Panc1 (cell line): ENCODE data around the gene DAO. TPM values are rescaled to one million over a fixed set of nuclear protein-coding genes. Genes with fewer than 3 reads are reported as not detected.
"Not testable (repeated sequence)": the region's sequence is repeated elsewhere in the genome, so short reads cannot be mapped to it uniquely, and the experiment has no call there.

Experiments
- ATAC-seq: fragments of 200-7000 bp; cut with Tn5 transposase; 2 replicates; pipeline ENCODE4 v1.9.1; 2020; ENCODE audit warnings: mild to moderate bottlenecking, moderate library complexity
- BruUV-seq: library from RNA; stranded (reverse); fragments of 400-500 nt; replicated peaks from 2 replicates; lab custom pipeline; 2021; lab: Mats Ljungman, UMichigan
- CTCF ChIA-PET: fragments of 300-600 bp; sonication (Branson Sonifier 250); formaldehyde crosslinking; loops from one replicate; lab custom pipeline; 2022; ENCODE audit warnings: antibody characterized with exemption; lab: Charles Lee
- POLR2A ChIA-PET: fragments of 300-600 bp; sonication (Branson Sonifier 250); formaldehyde crosslinking; loops from one replicate; lab custom pipeline; 2022; ENCODE audit warnings: antibody characterized with exemption; lab: Charles Lee
- DNase-seq: peaks from one replicate; pipeline ENCODE4 v3.0.0-alpha.2; 2010; ENCODE audit warnings: low read depth, low spot score
- H3K27ac ChIP-seq: 2 replicates; pipeline ENCODE4 v1.5.1; 2011; ENCODE audit warnings: mild to moderate bottlenecking, low read length, inconsistent platforms
- H3K27me3 ChIP-seq: fragments of 200-500 bp; sonication (Bioruptor generic); 2 replicates; pipeline ENCODE4 v1.6.0; 2014; ENCODE audit warnings: low read length, inconsistent platforms; ENCODE audit not compliant: control insufficient read depth, insufficient read depth
- H3K36me3 ChIP-seq: fragments of 200-500 bp; sonication (Bioruptor generic); 2 replicates; pipeline ENCODE4 v1.5.1; 2014; ENCODE audit warnings: inconsistent platforms, mild to moderate bottlenecking, low read length, moderate library complexity; ENCODE audit not compliant: control insufficient read depth, insufficient read depth
- H3K4me1 ChIP-seq: 2 replicates; pipeline ENCODE4 v1.5.1; 2011; ENCODE audit warnings: inconsistent platforms, mild to moderate bottlenecking, low read length, moderate library complexity; ENCODE audit not compliant: control insufficient read depth, insufficient read depth
- H3K4me3 ChIP-seq, 2 experiments: 2 replicates each; pipeline ENCODE4 v1.5.1; 2011 to 2012; ENCODE audit warnings: low read depth in 2 of 2, low read length in 2 of 2, mild to moderate bottlenecking in 2 of 2, inconsistent platforms in 1 of 2, moderate library complexity in 1 of 2
- H3K9me3 ChIP-seq: fragments of 200-500 bp; sonication (Bioruptor generic); 2 replicates; pipeline ENCODE4 v1.5.1; 2014; ENCODE audit warnings: low read depth, mild to moderate bottlenecking, inconsistent platforms, low read length, moderate library complexity; ENCODE audit not compliant: control insufficient read depth, insufficient read depth
- POLR2AphosphoS5 ChIP-seq: IDR thresholded peaks from 2 replicates; pipeline ENCODE4 v1.6.1; 2012; ENCODE audit warnings: mild to moderate bottlenecking, low read depth, low read length, moderate library complexity
- SIN3A ChIP-seq: IDR thresholded peaks from 2 replicates; pipeline ENCODE4 v1.6.1; 2012; ENCODE audit warnings: low read depth, mild to moderate bottlenecking, low read length, moderate library complexity, borderline replicate concordance; ENCODE audit not compliant: insufficient read depth
- TCF7L2 ChIP-seq: IDR thresholded peaks from 2 replicates; pipeline ENCODE4 v1.6.1; 2011; ENCODE audit warnings: mild to moderate bottlenecking, low read depth, low read length, inconsistent platforms
- in situ Hi-C: cut with HindIII; loops from 2 replicates; pipeline ENCODE4 v1.10.0; 2016; ENCODE audit warnings: low sequenced_read_pairs, low pct_unique_long_range_greater_than_20kb
- intact Hi-C: fragments of 100-400 bp; cut with micrococcal nuclease; formaldehyde crosslinking; loops from one replicate; pipeline ENCODE4 v1.10.0; 2022; ENCODE audit not compliant: unreplicated experiment
- total RNA-seq: library from RNA; stranded (reverse); gene quantifications from one replicate; pipeline ENCODE4 v1.2.1, GENCODE V29; 2021; ENCODE audit not compliant: unreplicated experiment
- TF ChIP-seq, protein P1 (sequence below): fragments of 450-650 bp; IDR thresholded peaks from 2 replicates; pipeline ENCODE4 v1.5.1; 2017; ENCODE audit warnings: mild to moderate bottlenecking
- TF ChIP-seq, protein P2 (sequence below), 2 experiments: IDR thresholded peaks; 2 replicates each; pipeline ENCODE4 v1.6.1; 2011 to 2012; ENCODE audit warnings: low read depth in 2 of 2, control low read depth in 1 of 2, low read length in 1 of 2, mild to moderate bottlenecking in 1 of 2, moderate library complexity in 1 of 2; ENCODE audit not compliant: insufficient read depth in 1 of 2

DAO gene
- total RNA-seq, 1 experiment from 2014 or later: not detected

DNA sequence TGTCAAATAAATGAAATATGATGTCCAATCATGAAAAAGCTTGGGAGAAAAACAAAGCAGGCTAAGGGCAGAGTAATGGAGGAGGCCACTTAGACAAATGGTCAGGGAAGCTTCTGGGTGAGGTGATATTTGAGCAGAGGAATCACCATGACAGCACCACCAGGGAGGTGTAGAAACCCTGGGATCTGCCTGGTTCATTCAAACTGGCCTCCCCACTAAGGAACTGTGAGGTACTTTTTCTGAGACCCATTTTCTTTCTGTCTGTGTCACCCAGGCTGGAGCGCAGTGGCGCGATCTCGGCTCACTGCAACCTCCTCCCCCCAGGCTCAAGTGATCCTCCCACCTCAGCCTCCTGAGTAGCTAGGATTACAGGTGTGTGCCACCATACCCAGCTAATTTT lies 14.7 kb upstream of the DAO start:
- ChIA-PET CTCF (no interaction called here), POLR2A (no interaction called here)
- DNase-seq (no peak), ATAC-seq (no peak)
- in situ Hi-C loops: no loop called here
- TF ChIP-seq, protein P1, sequence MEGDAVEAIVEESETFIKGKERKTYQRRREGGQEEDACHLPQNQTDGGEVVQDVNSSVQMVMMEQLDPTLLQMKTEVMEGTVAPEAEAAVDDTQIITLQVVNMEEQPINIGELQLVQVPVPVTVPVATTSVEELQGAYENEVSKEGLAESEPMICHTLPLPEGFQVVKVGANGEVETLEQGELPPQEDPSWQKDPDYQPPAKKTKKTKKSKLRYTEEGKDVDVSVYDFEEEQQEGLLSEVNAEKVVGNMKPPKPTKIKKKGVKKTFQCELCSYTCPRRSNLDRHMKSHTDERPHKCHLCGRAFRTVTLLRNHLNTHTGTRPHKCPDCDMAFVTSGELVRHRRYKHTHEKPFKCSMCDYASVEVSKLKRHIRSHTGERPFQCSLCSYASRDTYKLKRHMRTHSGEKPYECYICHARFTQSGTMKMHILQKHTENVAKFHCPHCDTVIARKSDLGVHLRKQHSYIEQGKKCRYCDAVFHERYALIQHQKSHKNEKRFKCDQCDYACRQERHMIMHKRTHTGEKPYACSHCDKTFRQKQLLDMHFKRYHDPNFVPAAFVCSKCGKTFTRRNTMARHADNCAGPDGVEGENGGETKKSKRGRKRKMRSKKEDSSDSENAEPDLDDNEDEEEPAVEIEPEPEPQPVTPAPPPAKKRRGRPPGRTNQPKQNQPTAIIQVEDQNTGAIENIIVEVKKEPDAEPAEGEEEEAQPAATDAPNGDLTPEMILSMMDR: no peak
- TF ChIP-seq, protein P2, sequence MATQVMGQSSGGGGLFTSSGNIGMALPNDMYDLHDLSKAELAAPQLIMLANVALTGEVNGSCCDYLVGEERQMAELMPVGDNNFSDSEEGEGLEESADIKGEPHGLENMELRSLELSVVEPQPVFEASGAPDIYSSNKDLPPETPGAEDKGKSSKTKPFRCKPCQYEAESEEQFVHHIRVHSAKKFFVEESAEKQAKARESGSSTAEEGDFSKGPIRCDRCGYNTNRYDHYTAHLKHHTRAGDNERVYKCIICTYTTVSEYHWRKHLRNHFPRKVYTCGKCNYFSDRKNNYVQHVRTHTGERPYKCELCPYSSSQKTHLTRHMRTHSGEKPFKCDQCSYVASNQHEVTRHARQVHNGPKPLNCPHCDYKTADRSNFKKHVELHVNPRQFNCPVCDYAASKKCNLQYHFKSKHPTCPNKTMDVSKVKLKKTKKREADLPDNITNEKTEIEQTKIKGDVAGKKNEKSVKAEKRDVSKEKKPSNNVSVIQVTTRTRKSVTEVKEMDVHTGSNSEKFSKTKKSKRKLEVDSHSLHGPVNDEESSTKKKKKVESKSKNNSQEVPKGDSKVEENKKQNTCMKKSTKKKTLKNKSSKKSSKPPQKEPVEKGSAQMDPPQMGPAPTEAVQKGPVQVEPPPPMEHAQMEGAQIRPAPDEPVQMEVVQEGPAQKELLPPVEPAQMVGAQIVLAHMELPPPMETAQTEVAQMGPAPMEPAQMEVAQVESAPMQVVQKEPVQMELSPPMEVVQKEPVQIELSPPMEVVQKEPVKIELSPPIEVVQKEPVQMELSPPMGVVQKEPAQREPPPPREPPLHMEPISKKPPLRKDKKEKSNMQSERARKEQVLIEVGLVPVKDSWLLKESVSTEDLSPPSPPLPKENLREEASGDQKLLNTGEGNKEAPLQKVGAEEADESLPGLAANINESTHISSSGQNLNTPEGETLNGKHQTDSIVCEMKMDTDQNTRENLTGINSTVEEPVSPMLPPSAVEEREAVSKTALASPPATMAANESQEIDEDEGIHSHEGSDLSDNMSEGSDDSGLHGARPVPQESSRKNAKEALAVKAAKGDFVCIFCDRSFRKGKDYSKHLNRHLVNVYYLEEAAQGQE (IDR thresholded peaks at IDR 0.05; ENCODE audit: insufficient read depth in 1 of 2, low read depth in 2 of 2, low read length in 1 of 2): no peak
- TF ChIP-seq SIN3A: no peak
- no peak for TF ChIP-seq POLR2AphosphoS5
- H3K9me3 ChIP-seq: no peaks in the 10 kb centered on the region
- no peaks in the 10 kb centered on the region for H3K27me3 ChIP-seq
- no TSS peak for BruUV-seq
- no peaks in the 10 kb centered on the region for H3K36me3 ChIP-seq
- intact Hi-C loops: no loop called here
- H3K27ac ChIP-seq: no peak overlapping the region
- H3K4me1 ChIP-seq: no peaks in the 10 kb centered on the region
- H3K4me3 ChIP-seq: no peak overlapping the region

DNA sequence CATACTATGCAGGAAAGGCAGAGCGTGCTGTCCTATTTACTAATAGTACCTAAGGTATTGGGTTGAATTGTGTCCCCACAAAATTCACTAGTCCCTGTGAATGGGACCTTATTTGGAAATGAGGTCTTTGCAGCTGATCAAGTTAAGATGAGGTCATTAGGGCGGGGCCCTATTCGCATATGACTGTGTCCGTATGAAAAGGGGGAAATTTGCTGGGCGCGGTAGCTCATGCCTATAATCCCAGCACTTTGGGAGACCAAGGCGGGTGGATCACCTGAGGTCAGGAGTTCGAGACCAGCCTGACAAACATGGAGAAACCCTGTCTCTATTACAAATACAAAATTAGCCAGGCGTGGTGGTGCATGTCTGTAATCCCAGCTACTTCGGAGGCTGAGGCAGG lies 13.8 kb upstream of the DAO start:
- BruUV-seq, H3K9me3 ChIP-seq, intact Hi-C loops, H3K27me3 ChIP-seq, H3K4me1 ChIP-seq, CTCF ChIA-PET, H3K36me3 ChIP-seq, DNase-seq, H3K27ac ChIP-seq, ATAC-seq, POLR2A ChIA-PET, H3K4me3 ChIP-seq, in situ Hi-C loops: not testable (repeated sequence)

DNA sequence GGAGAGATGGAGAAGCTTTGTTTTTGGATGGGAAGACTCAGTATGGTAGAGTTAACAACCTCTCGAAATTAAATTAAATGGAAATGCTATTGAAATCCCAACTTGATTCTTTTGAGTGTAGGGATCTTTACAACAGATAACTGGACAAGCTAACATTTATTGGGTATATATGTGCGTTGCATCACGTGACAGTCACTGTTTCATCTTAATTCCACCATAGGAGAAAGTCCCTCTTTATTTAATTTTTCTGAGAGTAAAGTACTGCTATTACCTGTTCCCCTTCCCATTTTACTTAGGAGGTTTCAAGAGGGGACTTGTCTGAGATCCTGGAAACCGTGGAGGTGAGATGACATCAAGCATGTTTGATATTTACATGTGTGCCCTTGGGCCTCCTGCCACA lies 11.1 kb upstream of the DAO start:
- ATAC-seq (no peak), DNase-seq (no peak)
- Histone ChIP-seq H3K4me1 (no peaks in the 10 kb centered on the region), H3K9me3 (no peaks in the 10 kb centered on the region), H3K27me3 (no peaks in the 10 kb centered on the region), H3K36me3 (no peaks in the 10 kb centered on the region), H3K27ac (no peak overlapping the region), H3K4me3 (no peak overlapping the region)
- ChIA-PET POLR2A (interaction anchor here (0.7 kb wide), 1 partner anchor 157 kb away, joined by 4 read pairs; no protein-coding TSS in a partner anchor), CTCF (no interaction called here)
- in situ Hi-C loops: no loop called here
- BruUV-seq: no TSS peak
- intact Hi-C loops: no loop called here
- TF ChIP-seq POLR2AphosphoS5: no peak
- TF ChIP-seq SIN3A: no peak
- TF ChIP-seq, protein P2 (IDR thresholded peaks at IDR 0.05; ENCODE audit: insufficient read depth in 1 of 2, low read depth in 2 of 2, low read length in 1 of 2): no peak
- TF ChIP-seq, protein P1: no peak
- no peak for TF ChIP-seq TCF7L2
